NB4 (cell line): ENCODE measurements around the gene TBC1D22A.

Experiments
- MYC ChIP-seq: IDR thresholded peaks from 2 replicates; pipeline ENCODE4 v1.6.1; 2011; ENCODE audit warnings: low read depth, low read length
- POLR2A ChIP-seq: IDR thresholded peaks from 2 replicates; pipeline ENCODE4 v1.6.1; 2011; ENCODE audit warnings: mild to moderate bottlenecking; ENCODE audit not compliant: insufficient read length; ENCODE audit errors: extremely low read depth
- TF ChIP-seq, protein P1 (sequence below): IDR thresholded peaks from one replicate; pipeline ENCODE4 v1.5.1; 2012; ENCODE audit warnings: low read depth, low read length
- TF ChIP-seq, protein P2 (sequence below): IDR thresholded peaks from 2 replicates; pipeline ENCODE4 v1.6.1; 2011; ENCODE audit warnings: low read depth, low read length

GRCh38 chr22:46875089-46875488, 112.6 kb downstream of the TBC1D22A start:
- TF ChIP-seq, protein P1, sequence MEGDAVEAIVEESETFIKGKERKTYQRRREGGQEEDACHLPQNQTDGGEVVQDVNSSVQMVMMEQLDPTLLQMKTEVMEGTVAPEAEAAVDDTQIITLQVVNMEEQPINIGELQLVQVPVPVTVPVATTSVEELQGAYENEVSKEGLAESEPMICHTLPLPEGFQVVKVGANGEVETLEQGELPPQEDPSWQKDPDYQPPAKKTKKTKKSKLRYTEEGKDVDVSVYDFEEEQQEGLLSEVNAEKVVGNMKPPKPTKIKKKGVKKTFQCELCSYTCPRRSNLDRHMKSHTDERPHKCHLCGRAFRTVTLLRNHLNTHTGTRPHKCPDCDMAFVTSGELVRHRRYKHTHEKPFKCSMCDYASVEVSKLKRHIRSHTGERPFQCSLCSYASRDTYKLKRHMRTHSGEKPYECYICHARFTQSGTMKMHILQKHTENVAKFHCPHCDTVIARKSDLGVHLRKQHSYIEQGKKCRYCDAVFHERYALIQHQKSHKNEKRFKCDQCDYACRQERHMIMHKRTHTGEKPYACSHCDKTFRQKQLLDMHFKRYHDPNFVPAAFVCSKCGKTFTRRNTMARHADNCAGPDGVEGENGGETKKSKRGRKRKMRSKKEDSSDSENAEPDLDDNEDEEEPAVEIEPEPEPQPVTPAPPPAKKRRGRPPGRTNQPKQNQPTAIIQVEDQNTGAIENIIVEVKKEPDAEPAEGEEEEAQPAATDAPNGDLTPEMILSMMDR = no peak
- TF ChIP-seq POLR2A = no peak
- TF ChIP-seq, protein P2, sequence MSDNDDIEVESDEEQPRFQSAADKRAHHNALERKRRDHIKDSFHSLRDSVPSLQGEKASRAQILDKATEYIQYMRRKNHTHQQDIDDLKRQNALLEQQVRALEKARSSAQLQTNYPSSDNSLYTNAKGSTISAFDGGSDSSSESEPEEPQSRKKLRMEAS = no peak
- TF ChIP-seq MYC = no peak
